ENCODE data around the gene CPNE2. TPM values are rescaled to one million over a fixed set of nuclear protein-coding genes. Genes with fewer than 3 reads are reported as not detected.

The CPNE2 gene
- total and polyA plus RNA-seq, 10 of the 15 experiments (the other 5 are each of a cell fraction or from before 2014, with no cell fraction given): 3.1 to 22.1 (median 9.9) TPM

DNA sequence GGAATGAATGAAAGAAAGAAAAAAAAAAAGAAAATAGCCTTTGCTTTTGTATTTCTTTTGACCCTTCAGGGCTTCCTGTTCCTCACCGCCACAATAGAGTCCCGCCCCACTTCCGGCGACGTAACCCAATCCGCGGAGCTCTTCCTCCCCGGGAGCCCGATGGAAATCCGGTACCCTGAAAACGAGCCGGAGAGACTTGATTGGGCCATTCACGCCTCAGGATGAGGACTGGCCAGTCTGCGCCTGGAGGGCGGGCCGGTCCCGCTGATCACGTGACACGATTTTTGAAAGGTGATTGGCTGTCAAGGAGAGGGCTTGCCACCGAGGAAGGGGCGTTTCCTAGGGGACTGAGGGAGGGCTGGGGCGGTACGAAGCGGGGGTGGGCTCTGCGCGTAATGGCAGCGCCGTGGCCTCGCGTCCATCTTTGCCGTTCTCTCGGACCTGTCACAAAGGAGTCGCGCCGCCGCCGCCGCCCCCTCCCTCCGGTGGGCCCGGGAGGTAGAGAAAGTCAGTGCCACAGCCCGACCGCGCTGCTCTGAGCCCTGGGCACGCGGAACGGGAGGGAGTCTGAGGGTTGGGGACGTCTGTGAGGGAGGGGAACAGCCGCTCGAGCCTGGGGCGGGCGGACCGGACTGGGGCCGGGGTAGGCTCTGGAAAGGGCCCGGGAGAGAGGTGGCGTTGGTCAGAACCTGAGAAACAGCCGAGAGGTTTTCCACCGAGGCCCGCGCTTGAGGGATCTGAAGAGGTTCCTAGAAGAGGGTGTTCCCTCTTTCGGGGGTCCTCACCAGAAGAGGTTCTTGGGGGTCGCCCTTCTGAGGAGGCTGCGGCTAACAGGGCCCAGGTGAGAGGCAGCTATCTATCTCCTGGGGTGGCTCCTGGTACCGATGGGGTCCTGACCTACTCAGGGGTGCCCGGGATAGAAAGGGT lies 93.8 kb downstream of the CPNE2 start, which contains the start of the genes PSME3IP1 and RSPRY1 (continued):
- TF ChIP-seq DPF2 (IDR thresholded peaks at IDR 0.05) (peak; percentile 20; the same call in 1 of the 2 replicates), NR2F1 (conservative IDR thresholded peaks at IDR 0.05) (no peak), TARDBP (IDR thresholded peaks at IDR 0.05; ENCODE audit: borderline replicate concordance) (no peak), CHD1 (IDR thresholded peaks at IDR 0.05; ENCODE audit: low read depth, low read length) (0 out of 2 replicates have a peak, but pooled peaks have one; percentile 40), TBL1XR1 (IDR thresholded peaks at IDR 0.05; ENCODE audit: low read depth, low read length) (peak; percentile 59; the same call in 1 of the 2 replicates), CHD2 (IDR thresholded peaks at IDR 0.05; ENCODE audit: borderline replicate concordance, low read depth, low read length) (peak; percentile 69; the same call in 1 of the 2 replicates), SKIL (IDR thresholded peaks at IDR 0.05; ENCODE audit: low read depth, poor library complexity, severe bottlenecking) (no peak), BRCA1 (IDR thresholded peaks at IDR 0.05; ENCODE audit: low read depth, low read length) (no peak), SP1 (IDR thresholded peaks at IDR 0.05; ENCODE audit: low read depth, low read length) (peak; percentile 93), RB1 (IDR thresholded peaks at IDR 0.05; ENCODE audit: borderline replicate concordance) (no peak; the same call in 1 of the 2 replicates), CREB1 (IDR thresholded peaks at IDR 0.05; ENCODE audit: low read depth) (peak; percentile 85), SPI1 (IDR thresholded peaks at IDR 0.05; ENCODE audit: borderline replicate concordance, insufficient read depth, low read depth, low read length) (peak; percentile 41; the same call in 1 of the 2 replicates), GABPA (IDR thresholded peaks at IDR 0.05; ENCODE audit: low read depth) (peak; percentile 96), IRF4 (IDR thresholded peaks at IDR 0.05; ENCODE audit: low read depth, low read length) (no peak), MLLT1 (IDR thresholded peaks at IDR 0.05) (no peak; the same call in 1 of the 2 replicates), NRF1 (conservative IDR thresholded peaks at IDR 0.05; ENCODE audit: low read depth, low read length) (peak; percentile 36; the same call in 1 of the 2 replicates), ZNF217 (IDR thresholded peaks at IDR 0.05) (no peak), STAT1 (conservative IDR thresholded peaks at IDR 0.05) (no peak), SIN3A (IDR thresholded peaks at IDR 0.05; ENCODE audit: low read depth, low read length) (no peak), CEBPB (IDR thresholded peaks at IDR 0.05; ENCODE audit: borderline replicate concordance in 1 of 2, low read depth in 2 of 2, low read length in 2 of 2) (no peak)
- TF ChIP-seq, protein P1, sequence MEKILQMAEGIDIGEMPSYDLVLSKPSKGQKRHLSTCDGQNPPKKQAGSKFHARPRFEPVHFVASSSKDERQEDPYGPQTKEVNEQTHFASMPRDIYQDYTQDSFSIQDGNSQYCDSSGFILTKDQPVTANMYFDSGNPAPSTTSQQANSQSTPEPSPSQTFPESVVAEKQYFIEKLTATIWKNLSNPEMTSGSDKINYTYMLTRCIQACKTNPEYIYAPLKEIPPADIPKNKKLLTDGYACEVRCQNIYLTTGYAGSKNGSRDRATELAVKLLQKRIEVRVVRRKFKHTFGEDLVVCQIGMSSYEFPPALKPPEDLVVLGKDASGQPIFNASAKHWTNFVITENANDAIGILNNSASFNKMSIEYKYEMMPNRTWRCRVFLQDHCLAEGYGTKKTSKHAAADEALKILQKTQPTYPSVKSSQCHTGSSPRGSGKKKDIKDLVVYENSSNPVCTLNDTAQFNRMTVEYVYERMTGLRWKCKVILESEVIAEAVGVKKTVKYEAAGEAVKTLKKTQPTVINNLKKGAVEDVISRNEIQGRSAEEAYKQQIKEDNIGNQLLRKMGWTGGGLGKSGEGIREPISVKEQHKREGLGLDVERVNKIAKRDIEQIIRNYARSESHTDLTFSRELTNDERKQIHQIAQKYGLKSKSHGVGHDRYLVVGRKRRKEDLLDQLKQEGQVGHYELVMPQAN (conservative IDR thresholded peaks at IDR 0.05): peak; percentile 81
